DND-41 (cell line): Measurements from ENCODE around the gene SETDB2.

ENCODE experiments used
- ATAC-seq: fragments of 200-7000 bp; cut with Tn5 transposase; 3 replicates; pipeline ENCODE4 v1.9.1; 2021; ENCODE audit warnings: low read depth; ENCODE audit not compliant: insufficient read depth
- DNase-seq: peaks from one replicate; pipeline ENCODE4 v3.0.0-alpha.2; 2020
- H2AFZ ChIP-seq: 2 replicates; pipeline ENCODE4 v1.6.0; 2012; ENCODE audit warnings: low read depth, low read length
- H3K27ac ChIP-seq: 2 replicates; pipeline ENCODE4 v1.5.1; 2012; ENCODE audit warnings: low read length, inconsistent platforms
- H3K27me3 ChIP-seq: fragments of 200-600 bp; sonication (generic); 2 replicates; pipeline ENCODE4 v1.6.0; 2012; ENCODE audit warnings: low read length, mild to moderate bottlenecking, inconsistent platforms; ENCODE audit not compliant: insufficient read depth, poor library complexity
- H3K36me3 ChIP-seq: 2 replicates; pipeline ENCODE4 v1.5.1; 2012; ENCODE audit warnings: low read length, inconsistent platforms; ENCODE audit not compliant: insufficient read depth
- H3K4me1 ChIP-seq: 2 replicates; pipeline ENCODE4 v1.5.1; 2012; ENCODE audit warnings: mild to moderate bottlenecking, low read length; ENCODE audit not compliant: insufficient read depth
- H3K4me2 ChIP-seq: 2 replicates; pipeline ENCODE4 v1.6.0; 2012; ENCODE audit warnings: mild to moderate bottlenecking, moderate library complexity, low read length, inconsistent platforms; ENCODE audit not compliant: insufficient read depth
- H3K4me3 ChIP-seq, 2 experiments: fragments of 200-600 bp in 1 of 2; shearing (Covaris generic) in 1 of 2; 2 replicates each; pipeline ENCODE4 v1.5.1; 2012 to 2016; ENCODE audit warnings: inconsistent platforms in 2 of 2, low read length in 2 of 2, mild to moderate bottlenecking in 2 of 2, low read depth in 1 of 2, moderate library complexity in 1 of 2
- H3K79me2 ChIP-seq: 2 replicates; pipeline ENCODE4 v1.6.0; 2012; ENCODE audit warnings: low read length, inconsistent platforms; ENCODE audit not compliant: insufficient read depth
- H3K9ac ChIP-seq: 2 replicates; pipeline ENCODE4 v1.6.0; 2012; ENCODE audit warnings: low read depth, mild to moderate bottlenecking, inconsistent platforms, low read length, moderate library complexity
- H3K9me3 ChIP-seq: 2 replicates; pipeline ENCODE4 v1.5.1; 2012; ENCODE audit warnings: low read length, moderate library complexity, mild to moderate bottlenecking, inconsistent platforms; ENCODE audit not compliant: insufficient read depth, severe bottlenecking
- H4K20me1 ChIP-seq: 2 replicates; pipeline ENCODE4 v1.6.0; 2012; ENCODE audit warnings: low read length; ENCODE audit not compliant: insufficient read depth
- EZH2 ChIP-seq: IDR thresholded peaks from 3 replicates; pipeline ENCODE4 v1.6.1; 2012; ENCODE audit warnings: borderline replicate concordance, low read depth, mild to moderate bottlenecking, moderate library complexity, low read length, inconsistent platforms; ENCODE audit not compliant: severe bottlenecking
- TF ChIP-seq, protein P1 (sequence below): IDR thresholded peaks from 2 replicates; pipeline ENCODE4 v1.5.1; 2012; ENCODE audit warnings: borderline replicate concordance, low read length, moderate library complexity, mild to moderate bottlenecking; ENCODE audit not compliant: poor library complexity, severe bottlenecking; ENCODE audit errors: extremely low read depth

The SETDB2 gene

DNA sequence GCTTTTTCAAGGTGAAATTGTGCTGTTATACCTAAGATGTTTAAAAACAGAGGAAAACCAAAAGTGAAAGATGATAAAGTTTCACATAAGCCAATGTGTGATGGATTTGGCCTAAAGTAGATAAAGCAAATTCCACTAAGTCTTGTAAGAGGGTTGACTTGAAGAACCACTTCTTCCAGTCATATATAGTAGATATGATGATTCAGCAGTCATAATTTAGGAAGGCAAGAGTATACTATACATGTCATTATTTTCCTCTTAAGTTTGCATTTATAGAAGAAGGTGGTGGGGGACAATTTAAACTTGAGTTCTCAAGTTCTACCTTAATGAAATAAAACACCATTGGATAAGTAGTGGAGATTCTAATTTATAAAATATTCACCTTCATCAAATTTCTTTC lies 88.9 kb downstream of the SETDB2 start:
- H3K27me3 ChIP-seq: no peaks in the 10 kb centered on the region
- no peaks in the 10 kb centered on the region for H3K9me3 ChIP-seq
- TF ChIP-seq, protein P1, sequence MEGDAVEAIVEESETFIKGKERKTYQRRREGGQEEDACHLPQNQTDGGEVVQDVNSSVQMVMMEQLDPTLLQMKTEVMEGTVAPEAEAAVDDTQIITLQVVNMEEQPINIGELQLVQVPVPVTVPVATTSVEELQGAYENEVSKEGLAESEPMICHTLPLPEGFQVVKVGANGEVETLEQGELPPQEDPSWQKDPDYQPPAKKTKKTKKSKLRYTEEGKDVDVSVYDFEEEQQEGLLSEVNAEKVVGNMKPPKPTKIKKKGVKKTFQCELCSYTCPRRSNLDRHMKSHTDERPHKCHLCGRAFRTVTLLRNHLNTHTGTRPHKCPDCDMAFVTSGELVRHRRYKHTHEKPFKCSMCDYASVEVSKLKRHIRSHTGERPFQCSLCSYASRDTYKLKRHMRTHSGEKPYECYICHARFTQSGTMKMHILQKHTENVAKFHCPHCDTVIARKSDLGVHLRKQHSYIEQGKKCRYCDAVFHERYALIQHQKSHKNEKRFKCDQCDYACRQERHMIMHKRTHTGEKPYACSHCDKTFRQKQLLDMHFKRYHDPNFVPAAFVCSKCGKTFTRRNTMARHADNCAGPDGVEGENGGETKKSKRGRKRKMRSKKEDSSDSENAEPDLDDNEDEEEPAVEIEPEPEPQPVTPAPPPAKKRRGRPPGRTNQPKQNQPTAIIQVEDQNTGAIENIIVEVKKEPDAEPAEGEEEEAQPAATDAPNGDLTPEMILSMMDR: no peak
- no peak for TF ChIP-seq EZH2
- ATAC-seq (no peak), DNase-seq (no peak)
- H3K4me3 ChIP-seq: no peak overlapping the region
- H4K20me1 ChIP-seq: no peaks in the 10 kb centered on the region
- no peak overlapping the region for H3K9ac ChIP-seq
- no peak overlapping the region for H3K27ac ChIP-seq
- no peaks in the 10 kb centered on the region for H3K4me1 ChIP-seq
- peaks cover 41% of the 10 kb centered on the region for H3K36me3 ChIP-seq
- no peak overlapping the region for H2AFZ ChIP-seq
- H3K79me2 ChIP-seq: no peaks in the 10 kb centered on the region
- H3K4me2 ChIP-seq: no peak overlapping the region

DNA sequence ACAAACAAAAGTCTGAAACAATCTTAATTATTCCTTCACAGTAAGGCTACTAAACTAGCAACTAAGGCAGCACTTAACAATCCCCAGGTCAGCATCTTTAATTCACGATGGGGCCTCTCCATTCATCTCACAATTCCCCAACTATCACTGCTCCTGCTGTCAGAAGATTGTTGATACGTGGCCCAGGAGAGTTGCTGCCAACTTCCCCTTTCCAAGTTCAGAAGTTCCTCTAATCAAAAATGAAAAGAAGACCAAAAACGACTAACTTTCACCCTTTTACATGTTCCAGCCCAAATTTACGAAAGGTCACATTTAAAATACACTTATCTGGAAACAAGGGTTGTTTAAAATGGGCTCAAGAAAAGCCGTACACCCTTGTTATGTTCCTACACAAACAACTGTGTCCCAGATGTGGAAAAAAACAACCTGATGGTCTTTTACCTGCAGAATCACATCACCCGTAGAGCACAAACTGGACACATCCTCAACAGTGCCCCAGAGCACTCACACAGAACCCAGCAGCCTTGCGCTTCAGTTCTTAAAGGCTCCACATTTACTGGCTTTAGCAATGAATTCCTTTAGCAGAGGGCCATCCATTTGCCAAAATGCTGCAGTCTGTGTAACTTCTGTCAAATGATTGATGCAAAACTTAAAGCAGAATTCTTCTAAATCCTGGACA lies 89.7 kb downstream of the SETDB2 start:
- no peak for TF ChIP-seq EZH2
- TF ChIP-seq, protein P1: no peak
- H3K4me3 ChIP-seq: no peak overlapping the region
- no peaks in the 10 kb centered on the region for H3K4me1 ChIP-seq
- no peak overlapping the region for H2AFZ ChIP-seq
- peaks cover 33% of the 10 kb centered on the region for H3K36me3 ChIP-seq
- H3K4me2 ChIP-seq: no peak overlapping the region
- no peaks in the 10 kb centered on the region for H4K20me1 ChIP-seq
- no peaks in the 10 kb centered on the region for H3K27me3 ChIP-seq
- H3K9ac ChIP-seq: no peak overlapping the region
- ATAC-seq (no peak), DNase-seq (no peak)
- H3K79me2 ChIP-seq: no peaks in the 10 kb centered on the region
- no peak overlapping the region for H3K27ac ChIP-seq
- no peaks in the 10 kb centered on the region for H3K9me3 ChIP-seq

DNA sequence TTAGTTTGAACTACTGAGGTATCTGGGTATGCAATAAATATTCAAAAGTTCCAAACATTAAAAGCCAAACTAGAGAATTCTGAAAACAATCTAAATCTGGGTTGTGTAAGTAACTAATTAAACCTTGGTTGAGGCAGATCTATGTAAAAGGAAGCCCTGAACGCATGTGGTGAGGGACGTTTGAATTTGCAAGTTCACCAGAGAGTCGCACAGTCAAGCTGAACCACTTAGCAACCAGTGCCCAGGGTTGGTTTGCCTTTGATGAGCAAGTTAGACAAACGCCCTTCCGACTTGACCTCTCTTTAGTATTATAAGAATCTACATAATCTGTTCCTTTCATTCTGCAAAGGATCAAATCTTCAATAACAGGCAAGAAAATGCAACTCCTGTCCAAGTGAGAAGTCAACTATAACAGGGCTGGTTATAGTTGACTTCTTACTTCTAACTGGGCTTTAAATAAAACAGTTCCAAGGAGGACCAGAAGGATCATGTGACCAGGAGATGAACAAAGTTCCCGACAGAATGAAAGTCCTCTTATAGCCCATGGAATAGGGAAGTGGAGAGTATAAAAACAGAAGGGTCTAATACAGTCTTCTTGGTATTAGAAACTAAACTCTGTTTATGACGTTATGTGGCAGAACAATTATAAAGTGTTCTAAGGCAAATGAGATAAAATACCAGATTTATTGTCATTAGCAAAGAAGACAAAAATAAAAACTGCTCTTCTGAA lies 92.2 kb downstream of the SETDB2 start:
- ATAC-seq (no peak), DNase-seq (no peak)
- no peak overlapping the region for H3K9ac ChIP-seq
- no peaks in the 10 kb centered on the region for H3K4me1 ChIP-seq
- H4K20me1 ChIP-seq: no peaks in the 10 kb centered on the region
- H3K27ac ChIP-seq: no peak overlapping the region
- TF ChIP-seq EZH2: no peak
- TF ChIP-seq, protein P1: no peak
- no peak overlapping the region for H2AFZ ChIP-seq
- no peaks in the 10 kb centered on the region for H3K27me3 ChIP-seq
- H3K79me2 ChIP-seq: no peaks in the 10 kb centered on the region
- no peaks in the 10 kb centered on the region for H3K9me3 ChIP-seq
- H3K4me3 ChIP-seq: no peak overlapping the region
- peaks cover 45% of the 10 kb centered on the region for H3K36me3 ChIP-seq
- H3K4me2 ChIP-seq: no peak overlapping the region
